Activated CD8-positive, alpha-beta memory T cell treated with anti-CD3 and anti-CD28 coated beads for 1 hour (primary cell): ENCODE results near the gene SNAI3.
"Not testable (repeated sequence)": the region's sequence is repeated elsewhere in the genome, so short reads cannot be mapped to it uniquely, and the experiment has no call there.

Source experiments
- DNase-seq, 2 donors: peaks; one replicate each; pipeline ENCODE4 v3.0.0-alpha.2; 2020; ENCODE audit warnings: low read depth in 1 of 2; ENCODE audit errors: extremely low read depth in 1 of 2

Gene SNAI3

GRCh38 chr16:88673716-88674379, 12.5 kb downstream of the SNAI3 start:
- DNase-seq: no peak

- DNase-seq: no peak
Measured at GRCh38 chr16:88672776-88673175, 13.5 kb downstream of the SNAI3 start.

- no peak for DNase-seq
Measured at GRCh38 chr16:88671806-88672205, 14.5 kb downstream of the SNAI3 start.

GRCh38 chr16:88669980-88670379, 16.3 kb downstream of the SNAI3 start:
- no peak for DNase-seq

GRCh38 chr16:88669493-88669892, 16.8 kb downstream of the SNAI3 start:
- not testable (repeated sequence) for DNase-seq

GRCh38 chr16:88667461-88667860, 18.8 kb downstream of the SNAI3 start:
- no peak for DNase-seq

- DNase-seq: no peak
Measured at GRCh38 chr16:88665570-88665969, 20.7 kb downstream of the SNAI3 start.

GRCh38 chr16:88665148-88665547, 21.2 kb downstream of the SNAI3 start:
- no peak for DNase-seq

GRCh38 chr16:88662843-88663606, 23.3 kb downstream of the SNAI3 start, which contains the start of gene MVD:
MVD (minus strand) TSS chr16:88663091; CDS start chr16:88663080, 11 bp downstream.
- DNase-seq: peak; percentile 86 to 93

- no peak for DNase-seq
Measured at GRCh38 chr16:88662222-88662842, 24.0 kb downstream of the SNAI3 start.

GRCh38 chr16:88661468-88661867, 24.8 kb downstream of the SNAI3 start:
- no peak for DNase-seq

GRCh38 chr16:88659160-88659559, 27.1 kb downstream of the SNAI3 start:
- no peak for DNase-seq

- no peak for DNase-seq
Measured at GRCh38 chr16:88658714-88659113, 27.6 kb downstream of the SNAI3 start.

GRCh38 chr16:88657371-88657770, 28.9 kb downstream of the SNAI3 start:
- DNase-seq: no peak

- DNase-seq: no peak
Measured at GRCh38 chr16:88656291-88656980, 29.9 kb downstream of the SNAI3 start.

- no peak for DNase-seq
Measured at GRCh38 chr16:88655733-88656281, 30.5 kb downstream of the SNAI3 start.

GRCh38 chr16:88655053-88655732, 31.1 kb downstream of the SNAI3 start:
- DNase-seq: no peak

GRCh38 chr16:88654363-88655052, 31.8 kb downstream of the SNAI3 start:
- no peak for DNase-seq

- no peak for DNase-seq
Measured at GRCh38 chr16:88653596-88654362, 32.5 kb downstream of the SNAI3 start.
